ENCODE results near the gene TIMM21. TPM values are rescaled to one million over a fixed set of nuclear protein-coding genes. Genes with fewer than 3 reads are reported as not detected.

TIMM21 gene
- total and polyA plus RNA-seq, 4 donors: 22.0 to 39.2 (median 30.0) TPM

DNA sequence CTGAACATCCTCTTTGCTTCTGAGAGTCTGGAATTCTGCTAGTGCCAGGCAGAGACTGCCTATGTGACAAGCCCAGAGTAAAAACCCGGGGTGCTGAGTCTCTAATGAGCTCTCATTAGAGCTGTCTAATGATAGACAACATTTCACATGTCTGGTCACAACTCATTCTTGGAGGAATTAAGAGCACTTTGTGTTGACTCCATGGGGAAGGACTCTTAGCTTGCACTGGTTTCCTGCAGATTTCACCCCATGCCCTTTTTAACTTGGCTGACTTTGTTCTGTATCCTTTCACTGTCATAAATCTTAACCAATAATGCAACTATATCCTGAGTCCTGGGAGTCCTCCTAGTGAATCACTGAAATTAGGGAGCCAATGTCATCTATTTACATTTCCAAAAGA, 34.2 kb upstream of the TIMM21 start:
- H3K4me3 ChIP-seq (ENCODE audit: low read depth in 1 of 3, low read length in 3 of 3): no peak overlapping the region
- no peaks in the 10 kb centered on the region for H3K36me3 ChIP-seq (ENCODE audit: control insufficient read depth in 4 of 4, insufficient read depth in 3 of 4, low read depth in 1 of 4, low read length in 3 of 4)
- H3K27ac ChIP-seq (ENCODE audit: low read depth in 1 of 2, low read length in 2 of 2): no peak overlapping the region
- TF ChIP-seq HNF4A (conservative IDR thresholded peaks at IDR 0.05) (no peak), SP1 (IDR thresholded peaks at IDR 0.05) (no peak), GABPA (IDR thresholded peaks at IDR 0.05 in 1 of 2, conservative IDR thresholded peaks at IDR 0.05 in 1 of 2) (no peak), NR2F2 (IDR thresholded peaks at IDR 0.05) (no peak), FOXA1 (IDR thresholded peaks at IDR 0.05) (no peak), RXRA (IDR thresholded peaks at IDR 0.05) (no peak)
- TF ChIP-seq, protein P1, sequence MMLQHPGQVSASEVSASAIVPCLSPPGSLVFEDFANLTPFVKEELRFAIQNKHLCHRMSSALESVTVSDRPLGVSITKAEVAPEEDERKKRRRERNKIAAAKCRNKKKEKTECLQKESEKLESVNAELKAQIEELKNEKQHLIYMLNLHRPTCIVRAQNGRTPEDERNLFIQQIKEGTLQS (IDR thresholded peaks at IDR 0.05): no peak
- TF ChIP-seq, protein P2, sequence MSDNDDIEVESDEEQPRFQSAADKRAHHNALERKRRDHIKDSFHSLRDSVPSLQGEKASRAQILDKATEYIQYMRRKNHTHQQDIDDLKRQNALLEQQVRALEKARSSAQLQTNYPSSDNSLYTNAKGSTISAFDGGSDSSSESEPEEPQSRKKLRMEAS (IDR thresholded peaks at IDR 0.05): no peak
- TF ChIP-seq, protein P3, sequence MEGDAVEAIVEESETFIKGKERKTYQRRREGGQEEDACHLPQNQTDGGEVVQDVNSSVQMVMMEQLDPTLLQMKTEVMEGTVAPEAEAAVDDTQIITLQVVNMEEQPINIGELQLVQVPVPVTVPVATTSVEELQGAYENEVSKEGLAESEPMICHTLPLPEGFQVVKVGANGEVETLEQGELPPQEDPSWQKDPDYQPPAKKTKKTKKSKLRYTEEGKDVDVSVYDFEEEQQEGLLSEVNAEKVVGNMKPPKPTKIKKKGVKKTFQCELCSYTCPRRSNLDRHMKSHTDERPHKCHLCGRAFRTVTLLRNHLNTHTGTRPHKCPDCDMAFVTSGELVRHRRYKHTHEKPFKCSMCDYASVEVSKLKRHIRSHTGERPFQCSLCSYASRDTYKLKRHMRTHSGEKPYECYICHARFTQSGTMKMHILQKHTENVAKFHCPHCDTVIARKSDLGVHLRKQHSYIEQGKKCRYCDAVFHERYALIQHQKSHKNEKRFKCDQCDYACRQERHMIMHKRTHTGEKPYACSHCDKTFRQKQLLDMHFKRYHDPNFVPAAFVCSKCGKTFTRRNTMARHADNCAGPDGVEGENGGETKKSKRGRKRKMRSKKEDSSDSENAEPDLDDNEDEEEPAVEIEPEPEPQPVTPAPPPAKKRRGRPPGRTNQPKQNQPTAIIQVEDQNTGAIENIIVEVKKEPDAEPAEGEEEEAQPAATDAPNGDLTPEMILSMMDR (IDR thresholded peaks at IDR 0.05; ENCODE audit: low read depth, low read length, missing input control): no peak
- no peaks in the 10 kb centered on the region for H3K4me1 ChIP-seq (ENCODE audit: control insufficient read depth in 4 of 4, insufficient read depth in 4 of 4, low read length in 3 of 4)
- DNase-seq (ENCODE audit: low spot score): no peak
- WGBS: 79% methylated on average over 1 of the region's 1 CpG
- no peaks in the 10 kb centered on the region for H3K27me3 ChIP-seq (ENCODE audit: control insufficient read depth in 4 of 4, insufficient read depth in 4 of 4, low read length in 3 of 4)
- H3K9me3 ChIP-seq (ENCODE audit: control insufficient read depth in 4 of 4, low read length in 3 of 4): peaks cover 0 to 7% (median 2%) of the 10 kb centered on the region in 4 donors
- no peak overlapping the region for H3K9ac ChIP-seq (ENCODE audit: low read depth in 1 of 2, low read length in 2 of 2)

GRCh38 chr18:74115046-74115445, 33.3 kb upstream of the TIMM21 start:
- H3K27ac ChIP-seq (ENCODE audit: low read depth in 1 of 2, low read length in 2 of 2): no peak overlapping the region
- 76% methylated on average over 4 of the region's 4 CpGs for WGBS
- H3K9me3 ChIP-seq (ENCODE audit: control insufficient read depth in 4 of 4, low read length in 3 of 4): peaks cover 0 to 7% (median 2%) of the 10 kb centered on the region in 4 donors
- H3K27me3 ChIP-seq (ENCODE audit: control insufficient read depth in 4 of 4, insufficient read depth in 4 of 4, low read length in 3 of 4): no peaks in the 10 kb centered on the region
- no peak overlapping the region for H3K9ac ChIP-seq (ENCODE audit: low read depth in 1 of 2, low read length in 2 of 2)
- TF ChIP-seq TAF1 (conservative IDR thresholded peaks at IDR 0.05): no peak
- no peak for TF ChIP-seq GABPA (IDR thresholded peaks at IDR 0.05 in 1 of 2, conservative IDR thresholded peaks at IDR 0.05 in 1 of 2)
- TF ChIP-seq, protein P2 (IDR thresholded peaks at IDR 0.05): no peak
- TF ChIP-seq, protein P4, sequence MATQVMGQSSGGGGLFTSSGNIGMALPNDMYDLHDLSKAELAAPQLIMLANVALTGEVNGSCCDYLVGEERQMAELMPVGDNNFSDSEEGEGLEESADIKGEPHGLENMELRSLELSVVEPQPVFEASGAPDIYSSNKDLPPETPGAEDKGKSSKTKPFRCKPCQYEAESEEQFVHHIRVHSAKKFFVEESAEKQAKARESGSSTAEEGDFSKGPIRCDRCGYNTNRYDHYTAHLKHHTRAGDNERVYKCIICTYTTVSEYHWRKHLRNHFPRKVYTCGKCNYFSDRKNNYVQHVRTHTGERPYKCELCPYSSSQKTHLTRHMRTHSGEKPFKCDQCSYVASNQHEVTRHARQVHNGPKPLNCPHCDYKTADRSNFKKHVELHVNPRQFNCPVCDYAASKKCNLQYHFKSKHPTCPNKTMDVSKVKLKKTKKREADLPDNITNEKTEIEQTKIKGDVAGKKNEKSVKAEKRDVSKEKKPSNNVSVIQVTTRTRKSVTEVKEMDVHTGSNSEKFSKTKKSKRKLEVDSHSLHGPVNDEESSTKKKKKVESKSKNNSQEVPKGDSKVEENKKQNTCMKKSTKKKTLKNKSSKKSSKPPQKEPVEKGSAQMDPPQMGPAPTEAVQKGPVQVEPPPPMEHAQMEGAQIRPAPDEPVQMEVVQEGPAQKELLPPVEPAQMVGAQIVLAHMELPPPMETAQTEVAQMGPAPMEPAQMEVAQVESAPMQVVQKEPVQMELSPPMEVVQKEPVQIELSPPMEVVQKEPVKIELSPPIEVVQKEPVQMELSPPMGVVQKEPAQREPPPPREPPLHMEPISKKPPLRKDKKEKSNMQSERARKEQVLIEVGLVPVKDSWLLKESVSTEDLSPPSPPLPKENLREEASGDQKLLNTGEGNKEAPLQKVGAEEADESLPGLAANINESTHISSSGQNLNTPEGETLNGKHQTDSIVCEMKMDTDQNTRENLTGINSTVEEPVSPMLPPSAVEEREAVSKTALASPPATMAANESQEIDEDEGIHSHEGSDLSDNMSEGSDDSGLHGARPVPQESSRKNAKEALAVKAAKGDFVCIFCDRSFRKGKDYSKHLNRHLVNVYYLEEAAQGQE (IDR thresholded peaks at IDR 0.05): no peak
- no peak for TF ChIP-seq NR2F2 (IDR thresholded peaks at IDR 0.05)
- TF ChIP-seq FOXA1 (IDR thresholded peaks at IDR 0.05): no peak
- TF ChIP-seq JUND (IDR thresholded peaks at IDR 0.05): no peak
- no peak for TF ChIP-seq EGR1 (IDR thresholded peaks at IDR 0.05; ENCODE audit: low read depth in 2 of 2)
- no peak for TF ChIP-seq RAD21 (IDR thresholded peaks at IDR 0.05)
- TF ChIP-seq FOXA2 (IDR thresholded peaks at IDR 0.05): no peak
- TF ChIP-seq RXRA (IDR thresholded peaks at IDR 0.05): no peak
- TF ChIP-seq HNF4G (IDR thresholded peaks at IDR 0.05): no peak
- TF ChIP-seq HNF4A (conservative IDR thresholded peaks at IDR 0.05): no peak
- TF ChIP-seq, protein P3 (IDR thresholded peaks at IDR 0.05; ENCODE audit: low read depth, low read length, missing input control): no peak
- TF ChIP-seq, protein P1 (IDR thresholded peaks at IDR 0.05): no peak
- no peak for TF ChIP-seq SP1 (IDR thresholded peaks at IDR 0.05)
- no peak for TF ChIP-seq YY1 (IDR thresholded peaks at IDR 0.05)
- TF ChIP-seq ZBTB33 (IDR thresholded peaks at IDR 0.05): no peak
- H3K4me3 ChIP-seq (ENCODE audit: low read depth in 1 of 3, low read length in 3 of 3): no peak overlapping the region
- no peaks in the 10 kb centered on the region for H3K36me3 ChIP-seq (ENCODE audit: control insufficient read depth in 4 of 4, insufficient read depth in 3 of 4, low read depth in 1 of 4, low read length in 3 of 4)
- DNase-seq (ENCODE audit: low spot score): no peak
- no peaks in the 10 kb centered on the region for H3K4me1 ChIP-seq (ENCODE audit: control insufficient read depth in 4 of 4, insufficient read depth in 4 of 4, low read length in 3 of 4)
